Myocyte (in vitro differentiated cells): Measurements from ENCODE around the gene MSRB3. TPM values are rescaled to one million over a fixed set of nuclear protein-coding genes. Genes with fewer than 3 reads are reported as not detected.
A peak's percentile ranks its signal among the peaks of the same experiment; 100 is the strongest.
"Not testable (repeated sequence)": the region's sequence is repeated elsewhere in the genome, so short reads cannot be mapped to it uniquely, and the experiment has no call there.

Experiments used
- DNase-seq: peaks from one replicate; pipeline ENCODE4 v3.0.0-alpha.2; 2012; ENCODE audit warnings: low read depth
- polyA plus RNA-seq: library from polyadenylated mRNA; unstranded; fragments of >200 nt; gene quantifications from one replicate; pipeline ENCODE4 v1.2.1, GENCODE V29; 2012; ENCODE audit warnings: missing spikeins
- total RNA-seq: library from RNA; depleted of rRNA; stranded (reverse); fragments of >200 nt; gene quantifications from 2 replicates; pipeline ENCODE4 v1.2.3, GENCODE V29; 2014

Gene MSRB3
- 47.3 and 53.9 TPM in 2 replicates for total RNA-seq
- 46.1 TPM for polyA plus RNA-seq

DNA sequence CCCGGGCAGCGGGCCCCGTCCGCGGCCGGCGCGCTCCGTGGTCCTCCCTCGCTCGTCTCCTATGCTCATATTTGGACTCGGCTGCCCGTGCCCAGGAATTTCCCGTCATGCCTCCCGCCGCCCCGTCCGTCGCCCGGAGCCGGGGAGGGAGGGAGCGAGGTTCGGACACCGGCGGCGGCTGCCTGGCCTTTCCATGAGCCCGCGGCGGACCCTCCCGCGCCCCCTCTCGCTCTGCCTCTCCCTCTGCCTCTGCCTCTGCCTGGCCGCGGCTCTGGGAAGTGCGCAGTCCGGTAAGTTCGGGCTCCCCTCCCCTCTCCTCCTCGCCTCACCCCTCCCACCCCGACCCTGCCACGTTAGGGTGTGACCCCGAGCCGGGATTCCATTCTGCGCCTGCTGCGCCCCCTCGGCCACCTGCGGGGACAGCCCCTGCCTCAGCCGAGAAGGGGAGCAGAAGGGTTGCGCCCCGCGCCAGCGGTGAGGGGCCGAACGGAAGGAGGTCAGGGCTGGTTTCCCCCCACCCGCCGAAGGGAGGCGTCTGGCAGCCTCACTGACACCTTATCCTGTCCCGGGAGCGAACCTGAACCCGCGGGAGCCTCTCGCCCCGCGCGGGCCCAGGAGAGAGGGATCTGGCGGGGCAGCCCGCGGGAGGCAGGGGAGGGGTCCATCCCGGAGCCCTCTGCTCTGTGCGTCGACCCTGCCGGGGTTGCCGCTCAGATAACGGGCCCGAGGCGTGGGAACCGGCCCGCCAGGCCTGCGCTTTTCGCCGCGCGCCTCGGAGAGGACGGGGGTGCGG is at the start of gene MSRB3:
Gene MSRB3, plus strand, starts transcription at position 108 of the 793 bp plus-strand sequence. CDS start 29,897 bp downstream, outside the sequence.
- DNase-seq, result peak; percentile 87

GRCh38 chr12:65229441-65229840 is 49.0 kb upstream of the MSRB3 start:
- DNase-seq, result peak; percentile 19

DNA sequence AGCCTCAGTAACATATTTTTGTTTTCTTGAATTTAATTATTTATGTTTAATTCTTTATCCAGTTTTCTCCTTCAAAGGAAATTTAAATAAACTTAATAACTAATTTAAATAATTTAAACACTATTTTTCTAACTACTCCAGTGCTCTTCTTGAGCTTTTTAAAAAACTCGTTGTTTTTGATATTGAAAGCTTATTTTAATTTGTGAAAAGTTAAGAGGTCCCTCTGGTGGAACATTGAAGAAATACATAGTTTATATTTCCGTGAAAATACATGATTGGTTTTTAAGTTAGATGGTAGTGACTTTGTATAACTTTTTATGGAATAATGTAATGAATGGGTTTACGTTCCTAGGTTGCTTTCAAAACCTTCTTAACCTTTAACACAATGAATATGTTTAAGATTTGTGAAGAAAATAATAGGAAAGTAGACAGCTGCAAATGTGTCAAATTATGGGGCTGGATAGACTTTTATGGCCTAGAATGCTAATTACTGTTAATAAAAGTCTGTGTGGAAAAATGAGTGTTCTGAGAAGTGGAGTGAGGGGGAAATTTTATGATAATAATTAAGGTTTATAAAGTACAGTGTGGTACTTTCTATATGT is 45.9 kb upstream of the MSRB3 start:
- peak; percentile 36 for DNase-seq

DNA sequence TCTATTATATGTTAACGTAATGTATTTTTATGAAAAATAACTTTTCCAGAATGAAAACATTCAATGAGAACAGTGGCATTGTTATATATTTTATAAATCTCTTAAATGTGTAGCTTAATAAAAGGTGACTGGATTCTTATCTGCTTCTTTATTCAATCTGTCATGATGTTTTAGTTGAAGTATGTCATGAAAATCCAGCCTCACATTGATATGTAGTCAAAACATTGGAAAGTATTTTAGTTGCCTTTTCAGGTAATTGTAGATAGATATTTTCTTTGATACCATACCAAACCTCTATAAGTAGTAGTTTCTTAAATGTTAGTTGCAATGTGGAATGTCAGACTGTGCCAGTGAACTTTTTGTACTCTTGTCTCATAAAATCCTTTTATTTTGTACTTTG is 41.3 kb upstream of the MSRB3 start:
- no peak for DNase-seq

DNA sequence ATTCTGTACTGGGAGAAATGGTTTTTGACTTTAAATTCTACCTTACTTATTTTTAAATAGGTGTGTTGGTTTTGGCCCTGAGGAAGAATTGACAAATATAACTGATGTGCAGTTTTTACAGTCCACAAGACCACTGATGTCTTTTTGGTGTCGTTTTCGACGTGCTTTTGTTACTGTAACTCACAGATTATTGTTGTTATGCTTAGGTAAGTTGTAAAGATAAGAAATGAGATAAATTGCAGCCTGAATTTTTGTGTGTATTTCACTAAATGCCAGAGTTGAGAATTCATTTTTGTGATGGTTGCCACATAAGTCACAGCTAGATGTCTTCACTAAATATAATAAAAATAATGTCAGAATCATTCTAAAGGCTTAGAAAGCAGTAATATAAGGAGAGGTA is 39.9 kb upstream of the MSRB3 start:
- DNase-seq, result no peak

GRCh38 chr12:65248656-65249633 is 29.5 kb upstream of the MSRB3 start:
- DNase-seq, result no peak

DNA sequence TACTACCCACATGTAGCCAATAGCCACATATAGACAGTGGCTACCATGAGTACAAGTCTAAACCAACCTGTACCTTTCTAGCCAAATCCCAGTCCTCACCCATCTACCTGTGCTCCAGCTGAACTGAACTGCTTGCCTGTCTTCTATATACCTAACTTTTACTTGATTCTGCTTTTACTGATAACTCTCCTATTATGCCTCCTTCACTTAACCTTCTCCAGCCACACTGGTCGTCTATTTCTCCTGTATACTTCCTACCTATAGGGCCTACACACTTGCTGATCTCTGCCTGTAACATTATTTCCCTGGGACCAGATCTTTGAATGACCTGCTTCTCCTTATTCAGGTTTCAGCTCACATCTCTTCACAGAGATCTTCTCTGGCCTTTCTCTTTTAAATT is 26.0 kb upstream of the MSRB3 start:
- DNase-seq, result no peak

DNA sequence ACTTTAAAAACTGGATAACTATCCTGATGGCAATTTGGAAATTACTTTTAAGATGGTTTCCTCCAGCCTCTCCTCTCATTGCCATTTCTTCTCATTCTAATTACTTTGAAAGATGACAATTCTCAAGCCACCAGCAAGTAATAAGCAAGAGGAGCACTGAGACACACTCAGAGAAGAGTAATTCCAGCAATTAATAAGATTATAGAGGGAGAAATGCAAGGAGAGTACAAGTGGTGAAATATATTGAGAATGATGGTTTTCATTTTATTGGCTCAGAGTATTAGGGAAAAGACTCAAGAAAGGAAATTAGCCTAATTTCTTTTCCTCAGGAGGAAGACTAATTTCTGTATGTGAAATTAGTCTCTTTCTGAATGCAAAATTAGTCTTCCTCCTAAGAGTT is 20.5 kb upstream of the MSRB3 start:
- DNase-seq, result no peak

- DNase-seq, result no peak
Observed at GRCh38 chr12:65259501-65259900, 19.0 kb upstream of the MSRB3 start.

DNA sequence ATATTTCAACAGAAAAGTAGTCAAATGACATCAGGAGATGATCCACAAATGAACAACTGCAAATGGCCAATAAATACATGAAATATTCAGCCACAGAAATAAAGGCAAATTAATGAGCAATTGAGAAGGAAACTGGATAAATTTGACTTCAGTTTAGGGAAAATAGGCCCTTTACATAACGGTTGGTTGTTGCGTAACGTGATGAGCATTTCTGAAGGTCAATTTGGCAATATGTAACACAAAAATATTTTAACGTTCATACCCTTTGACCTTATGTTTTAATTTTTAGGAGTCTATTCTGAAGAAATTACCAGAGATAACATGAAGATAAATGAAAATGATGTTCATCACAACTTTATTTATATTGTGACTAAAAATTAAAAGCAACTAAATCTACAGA is 14.7 kb upstream of the MSRB3 start:
- no peak for DNase-seq

- no peak for DNase-seq
Observed at GRCh38 chr12:65266408-65266807, 12.1 kb upstream of the MSRB3 start.

- no peak for DNase-seq
Observed at GRCh38 chr12:65269603-65270002, 8.9 kb upstream of the MSRB3 start.

GRCh38 chr12:65274602-65275272 is 3.7 kb upstream of the MSRB3 start:
- DNase-seq, result no peak

GRCh38 chr12:65275627-65276026 is 2.9 kb upstream of the MSRB3 start:
- DNase-seq, result no peak

- DNase-seq, result no peak
Observed at GRCh38 chr12:65276916-65277530, 1.5 kb upstream of the MSRB3 start.

DNA sequence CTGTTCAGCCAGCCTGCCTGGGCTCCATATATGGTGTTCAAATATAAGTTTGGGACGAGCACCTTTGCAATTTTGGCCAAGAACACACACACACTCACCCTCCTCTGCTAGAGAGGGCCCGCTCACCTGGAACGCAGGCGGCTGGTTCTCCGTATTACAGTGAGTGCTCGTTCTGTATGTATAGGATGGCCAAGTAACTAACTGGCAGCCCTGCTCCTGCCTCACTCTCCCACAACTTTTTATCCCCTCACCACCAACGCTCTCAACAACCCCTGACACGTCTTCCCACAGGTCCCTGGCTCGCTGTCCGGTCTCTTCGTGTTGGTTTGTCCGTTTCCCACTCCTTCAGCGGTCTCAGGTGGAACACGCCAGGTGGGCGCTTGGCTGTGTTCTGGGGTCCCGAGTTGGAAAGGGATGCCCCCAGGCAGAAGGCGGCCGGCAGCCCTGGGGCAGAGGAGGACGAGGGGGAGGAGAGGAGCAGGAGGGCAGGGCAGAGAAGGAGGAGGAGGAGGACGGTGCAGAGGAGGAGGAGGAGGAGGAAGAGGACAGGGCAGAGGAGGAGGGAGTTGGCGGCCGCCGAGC is 398 bp upstream of the MSRB3 start:
- DNase-seq, result no peak

DNA sequence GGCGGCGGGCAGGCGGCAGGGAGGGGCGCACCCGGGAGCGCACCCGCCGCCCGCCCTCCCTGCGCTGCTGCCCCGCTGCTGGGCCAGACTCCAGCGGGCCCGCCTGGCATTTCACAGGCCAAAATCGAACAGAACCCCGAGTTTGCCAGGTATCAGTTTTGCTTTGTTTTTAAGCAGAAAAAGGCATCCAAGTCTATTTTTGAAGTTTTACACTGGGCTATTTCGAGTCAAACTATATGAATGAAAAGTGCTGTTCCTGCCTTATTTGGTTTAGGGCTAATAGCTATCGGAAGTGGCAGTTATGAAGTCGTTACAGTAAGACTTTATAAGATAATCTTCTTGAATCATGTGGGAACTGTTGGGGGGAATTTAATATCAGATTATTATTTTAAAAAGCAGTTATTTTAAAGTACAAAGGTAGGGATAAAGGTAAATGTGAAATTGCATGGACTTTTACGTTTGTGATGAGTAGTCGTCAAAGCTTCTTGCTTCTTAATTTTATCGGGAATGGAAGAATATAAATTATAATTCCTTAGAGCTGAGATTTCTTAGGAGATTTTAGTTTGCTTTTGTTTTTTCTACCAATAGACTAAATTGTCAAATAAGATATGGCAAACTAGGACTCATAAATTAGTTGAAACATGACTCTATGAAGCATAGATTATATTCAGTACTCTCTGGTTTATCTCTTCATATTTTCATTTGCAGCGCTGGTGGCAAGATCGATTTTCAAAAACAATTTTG is 1.1 kb downstream of the MSRB3 start:
- no peak for DNase-seq

GRCh38 chr12:65280306-65280705 is 1.8 kb downstream of the MSRB3 start:
- DNase-seq, result no peak

GRCh38 chr12:65282840-65283239 is 4.4 kb downstream of the MSRB3 start:
- no peak for DNase-seq

DNA sequence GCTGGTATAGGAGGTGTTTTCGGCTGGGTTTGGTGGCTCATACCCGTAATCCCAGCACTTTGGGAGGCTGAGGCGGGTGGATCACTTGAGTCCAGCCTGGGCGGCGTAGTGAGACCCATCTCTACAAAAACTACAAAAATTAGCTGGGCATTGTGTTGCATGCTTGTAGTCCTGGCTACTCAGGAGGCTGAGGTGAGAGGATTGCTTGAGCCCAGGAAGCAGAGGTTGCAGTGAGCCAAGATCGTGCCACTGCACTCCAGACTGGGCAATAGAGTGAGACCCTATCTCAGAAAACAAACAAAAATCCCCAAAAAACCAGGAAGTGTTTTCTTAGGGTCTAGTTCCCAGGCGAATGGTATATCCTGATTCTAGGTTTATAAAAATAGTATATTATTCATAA is 7.0 kb downstream of the MSRB3 start:
- not testable (repeated sequence) for DNase-seq
